Rectal smooth muscle tissue (tissue), 1 donor: ENCODE results near the gene PIK3CD.
"Not testable (repeated sequence)": the region's sequence is repeated elsewhere in the genome, so short reads cannot be mapped to it uniquely, and the experiment has no call there.

ENCODE experiments used
- H3K27ac ChIP-seq: one replicate; pipeline ENCODE4 v1.7.0; 2013; ENCODE audit warnings: low read depth, low read length, inconsistent platforms
- H3K27me3 ChIP-seq: one replicate; pipeline ENCODE4 v1.7.0; 2013; ENCODE audit warnings: low read length; ENCODE audit not compliant: control insufficient read depth, insufficient read depth
- H3K36me3 ChIP-seq: one replicate; pipeline ENCODE4 v1.7.0; 2013; ENCODE audit warnings: low read length; ENCODE audit not compliant: control insufficient read depth, insufficient read depth
- H3K4me1 ChIP-seq: one replicate; pipeline ENCODE4 v1.7.0; 2013; ENCODE audit warnings: low read length; ENCODE audit not compliant: control insufficient read depth, insufficient read depth
- H3K4me3 ChIP-seq: one replicate; pipeline ENCODE4 v1.7.0; 2013; ENCODE audit warnings: low read length
- H3K9ac ChIP-seq: one replicate; pipeline ENCODE4 v1.7.0; 2013; ENCODE audit warnings: low read length

Gene PIK3CD

DNA sequence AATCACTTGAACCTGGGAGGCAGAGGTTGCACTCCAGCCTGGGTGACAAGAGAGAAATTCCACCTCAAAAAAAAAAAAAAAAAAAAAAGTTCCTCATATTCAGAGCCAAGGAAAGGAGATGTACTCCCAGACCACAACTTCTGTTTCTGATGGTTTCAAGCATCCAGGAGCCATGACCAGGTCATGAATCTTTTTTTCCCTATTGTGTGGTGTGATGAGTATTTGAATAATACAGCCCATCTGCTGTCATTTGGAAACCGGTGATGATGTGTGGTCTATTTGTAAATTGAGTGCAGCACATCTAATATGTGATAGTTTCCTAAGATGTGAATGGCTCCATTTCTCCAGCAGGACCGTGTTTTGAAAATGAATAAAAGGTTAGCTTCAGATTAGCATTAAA lies 18.6 kb downstream of the PIK3CD start:
- no peaks in the 10 kb centered on the region for H3K4me1 ChIP-seq
- no peak overlapping the region for H3K9ac ChIP-seq
- no peaks in the 10 kb centered on the region for H3K36me3 ChIP-seq
- no peak overlapping the region for H3K27ac ChIP-seq
- no peak overlapping the region for H3K4me3 ChIP-seq
- no peaks in the 10 kb centered on the region for H3K27me3 ChIP-seq

DNA sequence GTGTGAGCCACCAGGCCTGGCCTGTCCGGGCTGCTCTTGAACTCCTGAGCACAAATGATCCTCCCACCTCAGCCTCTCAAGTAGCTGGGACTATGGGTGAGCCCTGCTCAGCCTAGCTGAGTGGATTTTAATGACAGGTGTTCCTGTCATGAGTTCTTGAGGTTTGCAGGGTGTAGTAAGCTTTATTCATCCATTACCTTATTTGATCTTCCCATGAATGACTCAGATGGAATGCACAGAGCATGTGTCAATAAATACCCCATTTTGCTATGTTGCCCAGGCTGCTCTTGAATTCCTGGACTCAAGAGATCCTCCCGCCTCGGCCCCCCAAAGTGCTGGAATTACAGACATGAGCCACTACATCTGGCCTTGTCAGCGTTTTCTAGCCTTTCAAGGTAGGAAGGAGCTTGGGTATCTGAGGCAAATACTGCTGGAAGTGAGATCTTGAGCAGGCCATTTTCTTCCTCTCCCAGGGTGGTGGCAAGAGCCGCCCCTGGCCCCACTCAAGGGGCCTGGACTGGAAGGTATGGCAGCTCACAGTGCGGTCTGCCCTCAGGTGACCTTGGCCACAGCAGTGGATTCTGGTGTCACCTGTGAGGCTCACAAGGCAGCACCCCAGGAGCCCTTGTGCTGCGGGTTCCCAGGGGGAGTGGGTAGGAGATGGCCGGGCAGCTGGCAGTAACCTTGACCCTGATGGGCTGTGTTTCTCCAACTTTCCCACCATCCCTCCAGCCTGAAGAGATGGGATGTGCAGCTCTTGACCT lies 20.0 kb downstream of the PIK3CD start:
- Histone ChIP-seq H3K4me1 (no peaks in the 10 kb centered on the region), H3K27ac (no peak overlapping the region), H3K4me3 (no peak overlapping the region)

DNA sequence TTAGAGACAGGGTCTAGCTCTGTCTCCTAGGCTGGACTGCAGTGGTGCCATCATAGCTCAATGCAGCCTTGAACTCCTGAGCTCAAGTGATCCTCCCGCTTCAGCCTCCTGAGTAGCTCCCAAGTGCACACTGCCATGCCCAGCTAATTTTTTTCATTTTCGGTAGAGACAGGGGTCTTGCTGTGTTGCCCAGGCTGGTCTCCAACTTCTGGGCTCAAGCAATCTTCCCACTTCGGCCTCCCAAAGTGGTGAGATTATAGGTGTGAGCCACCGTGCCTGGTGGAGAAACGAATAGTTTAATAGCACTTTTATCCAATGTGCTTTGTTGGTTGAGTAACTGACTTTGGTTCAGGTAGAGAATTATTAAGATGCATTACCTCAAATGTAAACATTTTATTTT lies 20.9 kb downstream of the PIK3CD start:
- Histone ChIP-seq H3K36me3 (no peaks in the 10 kb centered on the region), H3K27me3 (no peaks in the 10 kb centered on the region), H3K4me1 (no peaks in the 10 kb centered on the region), H3K4me3 (no peak overlapping the region), H3K27ac (no peak overlapping the region), H3K9ac (no peak overlapping the region)

More for the DNA sequence above, 20.0 kb downstream of the PIK3CD start:
- Histone ChIP-seq H3K9ac (no peak overlapping the region), H3K27me3 (no peaks in the 10 kb centered on the region), H3K36me3 (no peaks in the 10 kb centered on the region)

DNA sequence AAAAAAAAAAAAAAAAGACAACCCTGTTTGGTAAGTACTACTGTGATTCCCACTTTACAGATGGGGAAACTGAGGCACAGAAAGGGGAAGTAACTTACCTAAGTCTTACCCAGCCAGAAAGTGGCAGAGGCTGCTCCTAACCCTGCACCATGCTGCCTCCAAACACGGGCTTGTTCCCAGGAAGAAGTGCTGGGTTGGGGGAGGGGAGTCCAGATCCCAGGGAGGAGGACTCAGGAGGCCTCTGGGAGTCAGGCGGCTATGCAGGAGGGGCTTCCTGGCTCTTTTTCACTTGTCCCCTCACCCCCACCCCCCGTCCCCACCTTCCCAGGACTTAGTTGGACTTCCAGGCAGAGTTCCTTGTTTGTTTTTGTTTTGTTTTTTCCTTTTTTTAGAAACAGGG lies 23.9 kb downstream of the PIK3CD start:
- no peaks in the 10 kb centered on the region for H3K36me3 ChIP-seq
- H3K4me1 ChIP-seq = no peaks in the 10 kb centered on the region
- H3K4me3 ChIP-seq = no peak overlapping the region
- no peaks in the 10 kb centered on the region for H3K27me3 ChIP-seq
- H3K27ac ChIP-seq = no peak overlapping the region
- no peak overlapping the region for H3K9ac ChIP-seq

DNA sequence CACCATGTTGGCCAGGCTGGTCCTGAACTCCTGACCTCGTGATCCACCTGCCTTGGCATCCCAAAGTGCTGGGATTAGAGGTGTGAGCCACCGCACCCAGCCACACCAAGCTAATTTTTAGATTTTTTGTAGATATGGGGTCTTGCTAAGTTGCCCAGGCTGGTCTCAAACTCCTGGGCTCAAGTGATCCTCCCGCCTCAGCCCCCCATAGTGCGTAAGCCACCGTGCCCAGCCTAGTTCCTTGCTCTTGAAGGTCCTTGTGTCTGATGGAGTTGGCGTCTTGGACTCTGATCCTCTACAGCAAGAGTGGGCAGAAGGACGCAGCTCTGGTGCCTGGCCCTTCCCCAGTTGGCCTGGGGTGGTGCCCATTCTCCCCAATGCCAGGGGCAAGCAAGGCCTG lies 24.6 kb downstream of the PIK3CD start:
- not testable (repeated sequence) for H3K27me3 ChIP-seq, H3K27ac ChIP-seq, H3K4me3 ChIP-seq, H3K36me3 ChIP-seq, H3K4me1 ChIP-seq, H3K9ac ChIP-seq

DNA sequence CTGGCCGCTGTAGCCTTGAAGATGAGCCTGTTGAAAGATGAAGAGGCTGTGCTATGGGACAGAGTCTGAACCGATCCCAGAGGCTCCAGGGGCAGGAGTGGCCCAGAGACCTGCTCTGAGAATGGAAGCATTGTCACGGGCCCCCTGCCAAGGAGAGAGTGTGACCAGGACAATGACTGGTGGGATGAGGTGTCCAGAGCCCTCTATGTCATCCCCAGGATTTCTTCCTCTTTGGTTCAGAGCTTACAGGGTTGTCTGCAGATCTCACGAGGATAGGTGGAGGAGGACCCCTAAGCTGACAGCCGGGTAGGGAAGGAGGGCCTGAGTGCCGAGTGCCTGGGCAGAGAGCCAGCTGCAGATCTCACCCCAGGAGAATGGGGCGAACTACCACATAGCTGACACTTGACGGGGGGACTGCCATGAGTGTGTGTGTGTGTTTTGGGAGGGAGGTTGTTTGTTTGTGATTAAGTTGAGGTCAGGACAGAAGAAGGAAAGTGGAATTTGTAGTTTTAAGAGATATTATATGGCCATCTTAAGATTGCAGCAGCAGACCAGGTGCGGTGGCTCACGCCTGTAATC lies 25.4 kb downstream of the PIK3CD start:
- H3K36me3 ChIP-seq = no peaks in the 10 kb centered on the region
- no peaks in the 10 kb centered on the region for H3K27me3 ChIP-seq
- no peak overlapping the region for H3K27ac ChIP-seq
- no peak overlapping the region for H3K4me3 ChIP-seq
- H3K4me1 ChIP-seq = no peaks in the 10 kb centered on the region
- H3K9ac ChIP-seq = no peak overlapping the region

DNA sequence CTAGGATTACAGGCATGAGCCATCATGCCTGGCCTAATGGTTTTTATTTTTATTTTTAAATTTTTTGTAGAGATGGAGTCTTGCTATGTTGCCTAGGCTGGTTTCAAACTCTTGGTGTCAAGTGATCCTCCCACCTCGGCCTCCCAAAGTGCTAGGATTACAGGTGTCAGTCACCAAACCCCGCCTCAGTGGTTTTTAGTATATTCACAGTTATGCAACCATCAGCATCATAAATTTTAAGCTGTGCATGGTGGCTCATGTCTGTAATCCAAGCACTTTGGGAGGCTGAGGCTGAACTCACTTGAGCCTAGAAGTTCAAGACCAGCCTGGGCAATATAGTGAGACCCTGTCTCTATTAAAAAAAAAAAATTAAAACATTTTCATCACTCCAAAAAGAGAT lies 28.6 kb downstream of the PIK3CD start:
- Histone ChIP-seq H3K4me1 (no peaks in the 10 kb centered on the region), H3K9ac (no peak overlapping the region), H3K4me3 (no peak overlapping the region), H3K36me3 (no peaks in the 10 kb centered on the region), H3K27ac (no peak overlapping the region), H3K27me3 (no peaks in the 10 kb centered on the region)

DNA sequence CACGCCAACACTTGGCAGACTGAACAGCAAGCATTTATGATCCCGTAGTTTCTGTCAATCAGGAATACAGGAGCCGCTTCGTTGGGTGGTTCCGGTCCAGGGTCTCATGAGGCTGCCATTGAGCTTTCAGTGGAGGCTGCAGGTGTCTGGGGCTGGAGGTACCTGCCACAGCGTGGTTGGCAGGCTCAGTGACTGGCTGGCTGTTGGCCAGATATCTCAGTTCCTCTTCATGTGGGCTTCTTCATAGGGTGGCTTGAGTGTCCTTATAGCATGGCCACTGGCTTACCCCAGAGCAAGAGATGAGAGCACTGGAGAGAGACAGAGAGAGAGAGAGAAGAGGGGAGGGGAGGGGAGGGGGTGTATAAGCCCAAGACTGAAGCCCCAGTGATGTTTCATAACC lies 29.3 kb downstream of the PIK3CD start:
- Histone ChIP-seq H3K27ac (no peak overlapping the region), H3K27me3 (no peaks in the 10 kb centered on the region), H3K4me1 (no peaks in the 10 kb centered on the region), H3K9ac (no peak overlapping the region), H3K4me3 (no peak overlapping the region), H3K36me3 (no peaks in the 10 kb centered on the region)

DNA sequence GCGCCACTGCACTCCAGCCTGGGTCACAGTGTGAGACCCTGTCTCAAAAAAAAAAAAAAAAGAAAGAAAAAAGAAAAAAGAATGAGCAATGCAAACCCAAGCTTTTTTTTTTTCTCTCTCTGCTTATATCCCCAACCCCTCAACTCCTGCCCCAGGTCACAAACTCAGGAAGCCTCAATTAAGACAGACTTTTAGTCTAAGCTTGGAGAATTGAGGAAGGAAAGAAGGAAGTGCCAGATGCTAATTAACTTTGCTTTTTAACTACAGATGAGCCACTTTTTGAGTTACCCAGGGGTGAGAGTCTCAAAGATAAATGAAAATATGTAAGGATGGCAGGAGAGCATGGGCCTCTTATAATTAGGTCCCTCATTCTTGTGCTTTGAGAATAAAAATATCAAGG lies 33.3 kb downstream of the PIK3CD start:
- H3K27me3 ChIP-seq = no peaks in the 10 kb centered on the region
- H3K9ac ChIP-seq = no peak overlapping the region
- H3K36me3 ChIP-seq = no peaks in the 10 kb centered on the region
- peaks cover 6% of the 10 kb centered on the region for H3K4me1 ChIP-seq
- H3K27ac ChIP-seq = no peak overlapping the region
- no peak overlapping the region for H3K4me3 ChIP-seq

DNA sequence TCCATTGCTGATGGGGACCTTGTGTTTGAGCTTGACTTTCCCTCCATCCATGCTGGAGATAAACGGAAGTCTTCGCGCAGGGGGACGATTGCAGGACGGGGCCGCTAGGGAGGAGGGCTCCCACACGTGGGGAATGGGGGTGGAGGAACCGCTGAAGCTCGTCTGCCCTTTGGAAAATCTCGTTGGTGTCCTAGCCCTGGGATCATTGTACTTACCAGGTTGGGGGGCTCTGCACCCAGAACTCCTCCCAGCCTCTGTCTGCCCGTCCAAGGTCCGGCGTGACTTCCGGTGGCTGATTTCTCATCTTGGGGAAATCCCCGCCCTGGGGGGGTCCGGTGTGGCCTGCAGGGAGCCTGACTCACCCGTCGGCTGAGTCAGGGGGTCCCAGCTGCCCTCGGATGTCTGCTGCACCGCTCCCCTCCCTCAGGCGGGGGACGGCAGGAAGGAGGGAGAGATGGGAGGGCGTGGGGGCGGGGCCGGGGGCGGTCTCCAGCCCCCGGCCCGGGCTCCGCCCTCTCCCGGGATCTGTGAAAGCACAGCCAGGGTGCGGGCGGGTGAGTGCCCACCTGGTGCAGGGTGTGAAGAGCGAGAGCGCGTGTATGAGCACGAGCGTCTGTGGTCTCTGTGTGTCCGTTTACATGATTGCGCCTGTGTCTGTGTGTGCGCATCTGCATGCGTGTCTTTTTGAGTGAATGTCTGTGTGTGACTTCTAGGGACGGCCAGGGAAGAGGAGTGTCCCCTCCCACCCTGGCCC lies 35.8 kb downstream of the PIK3CD start:
- Histone ChIP-seq H3K4me1 (peaks cover 6% of the 10 kb centered on the region), H3K36me3 (no peaks in the 10 kb centered on the region), H3K4me3 (peak overlapping the region; percentile 70), H3K27me3 (no peaks in the 10 kb centered on the region), H3K27ac (no peak overlapping the region), H3K9ac (no peak overlapping the region)

DNA sequence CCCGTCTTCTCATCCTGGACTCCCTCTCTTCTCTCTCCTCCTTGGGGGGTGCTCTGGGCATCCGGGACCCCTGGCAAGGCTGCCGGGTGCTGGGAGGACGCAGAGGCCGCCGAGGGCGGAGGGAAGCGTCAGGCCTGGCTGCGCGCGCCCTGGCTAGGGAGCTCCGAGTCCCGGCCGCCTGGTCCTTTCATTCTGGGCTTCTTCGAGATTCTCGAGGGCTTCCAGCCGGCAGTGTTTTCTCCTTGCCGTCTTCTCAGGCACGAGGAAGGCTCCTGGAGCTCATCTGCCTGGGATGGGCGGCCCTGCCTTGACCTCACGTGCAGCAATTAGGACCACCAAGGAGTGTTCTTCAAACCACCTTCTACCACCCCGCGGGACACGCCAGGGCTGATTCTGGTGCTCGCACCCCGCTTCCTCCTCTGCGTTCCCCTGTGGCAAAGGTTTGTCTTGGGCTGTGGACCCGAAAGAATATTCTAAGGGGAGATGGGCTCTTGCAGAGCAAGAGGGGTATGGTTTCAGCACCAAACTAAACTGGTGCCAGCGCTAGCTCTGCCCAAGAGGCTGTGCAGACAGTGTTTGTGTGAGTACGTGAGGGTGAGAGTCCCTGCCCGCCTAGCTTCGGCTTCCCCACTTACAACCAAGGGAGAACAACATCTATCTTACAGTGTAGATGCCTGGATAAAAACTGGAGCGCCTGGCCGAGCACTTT lies 36.5 kb downstream of the PIK3CD start:
- Histone ChIP-seq H3K27ac (no peak overlapping the region), H3K27me3 (no peaks in the 10 kb centered on the region), H3K9ac (no peak overlapping the region), H3K4me3 (peak overlapping the region; percentile 70), H3K36me3 (no peaks in the 10 kb centered on the region), H3K4me1 (peaks cover 6% of the 10 kb centered on the region)

DNA sequence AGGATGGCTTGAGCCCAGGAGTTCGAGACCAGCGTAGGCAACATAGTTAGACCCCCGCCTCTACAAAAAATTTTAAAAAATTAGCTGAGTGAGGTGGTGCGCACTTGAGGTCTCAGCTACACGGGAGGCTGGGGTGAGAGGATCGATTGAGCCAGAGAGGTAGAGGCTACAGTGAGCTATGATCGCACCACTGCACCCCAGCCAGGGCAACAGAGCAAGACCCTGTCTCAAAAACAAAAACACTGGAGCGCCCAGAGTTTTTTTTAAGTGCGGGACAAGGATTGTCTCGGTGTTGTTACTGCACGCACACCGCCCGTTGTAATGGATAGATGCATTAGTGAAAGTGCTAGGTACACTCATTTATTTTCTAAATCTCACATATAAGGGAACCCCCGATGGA lies 37.1 kb downstream of the PIK3CD start:
- no peak overlapping the region for H3K27ac ChIP-seq
- no peak overlapping the region for H3K9ac ChIP-seq
- peaks cover 6% of the 10 kb centered on the region for H3K4me1 ChIP-seq
- peak overlapping the region; percentile 70 for H3K4me3 ChIP-seq
- no peaks in the 10 kb centered on the region for H3K36me3 ChIP-seq
- H3K27me3 ChIP-seq = no peaks in the 10 kb centered on the region
